HG03378 (cell line): ENCODE measurements around the gene MSI2.

Source experiments
- ATAC-seq: cut with Tn5 transposase; IDR thresholded peaks from one replicate; pipeline ENCODE4 v1.9.1; 2021; ENCODE audit warnings: mild to moderate bottlenecking, moderate library complexity; ENCODE audit not compliant: unreplicated experiment

Gene MSI2

GRCh38 chr17:57425903-57426880 is 169.9 kb downstream of the MSI2 start:
- ATAC-seq, result no peak

GRCh38 chr17:57429966-57430365 is 173.6 kb downstream of the MSI2 start:
- no peak for ATAC-seq

- ATAC-seq, result no peak
These were observed 175.1 kb downstream of the MSI2 start for GRCh38 chr17:57431415-57431814.

- ATAC-seq, result no peak
These were observed 176.4 kb downstream of the MSI2 start for GRCh38 chr17:57432507-57433277.

- ATAC-seq, result no peak
These were observed 177.1 kb downstream of the MSI2 start for GRCh38 chr17:57433452-57433851.

GRCh38 chr17:57434361-57434760 is 178.0 kb downstream of the MSI2 start:
- no peak for ATAC-seq

- ATAC-seq, result no peak
These were observed 180.2 kb downstream of the MSI2 start for GRCh38 chr17:57436565-57436964.

GRCh38 chr17:57438066-57438731 is 181.9 kb downstream of the MSI2 start:
- ATAC-seq, result no peak

GRCh38 chr17:57439651-57440050 is 183.3 kb downstream of the MSI2 start:
- no peak for ATAC-seq

GRCh38 chr17:57440522-57441269 is 184.4 kb downstream of the MSI2 start:
- ATAC-seq, result no peak

- ATAC-seq, result no peak
These were observed 184.9 kb downstream of the MSI2 start for GRCh38 chr17:57441270-57441600.

- ATAC-seq, result no peak
These were observed 186.1 kb downstream of the MSI2 start for GRCh38 chr17:57442401-57442823.

GRCh38 chr17:57442914-57443571 is 186.7 kb downstream of the MSI2 start:
- no peak for ATAC-seq

GRCh38 chr17:57443781-57444180 is 187.5 kb downstream of the MSI2 start:
- no peak for ATAC-seq

- ATAC-seq, result no peak
These were observed 188.5 kb downstream of the MSI2 start for GRCh38 chr17:57444682-57445450.

- ATAC-seq, result no peak
These were observed 189.6 kb downstream of the MSI2 start for GRCh38 chr17:57445772-57446472.

- ATAC-seq, result no peak
These were observed 191.2 kb downstream of the MSI2 start for GRCh38 chr17:57447357-57447989.

GRCh38 chr17:57447990-57448758 is 191.9 kb downstream of the MSI2 start:
- ATAC-seq, result no peak
